GM21576 (cell line): ENCODE data around the gene ARHGEF7.
"Not testable (repeated sequence)": the region's sequence is repeated elsewhere in the genome, so short reads cannot be mapped to it uniquely, and the experiment has no call there.

Source experiments
- ATAC-seq: cut with Tn5 transposase; IDR thresholded peaks from one replicate; pipeline ENCODE4 v1.9.1; 2021; ENCODE audit warnings: mild to moderate bottlenecking, moderate library complexity; ENCODE audit not compliant: unreplicated experiment

The ARHGEF7 gene

GRCh38 chr13:111166882-111167675, 52.0 kb downstream of the ARHGEF7 start:
- ATAC-seq, result no peak

DNA sequence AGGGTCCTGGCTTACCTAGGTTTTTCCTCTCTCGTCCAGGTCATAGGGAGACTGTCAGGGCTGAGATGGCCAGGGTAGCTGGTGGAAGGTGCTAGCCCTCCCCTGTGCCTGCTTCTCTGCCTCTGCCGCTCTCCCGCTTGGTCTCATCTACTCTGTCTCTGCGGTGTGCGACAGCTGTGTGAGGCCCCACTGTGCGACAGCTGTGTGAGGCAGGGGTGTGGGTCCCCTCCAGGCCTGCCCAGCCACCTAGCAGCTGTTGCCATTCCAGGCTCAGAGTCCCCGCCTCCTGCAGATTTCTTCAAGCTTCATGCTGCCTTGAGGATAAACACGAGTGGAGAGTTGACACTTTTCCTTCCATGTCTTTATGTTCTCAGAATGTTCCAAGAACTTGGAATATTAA, 53.0 kb downstream of the ARHGEF7 start:
- ATAC-seq, result no peak

DNA sequence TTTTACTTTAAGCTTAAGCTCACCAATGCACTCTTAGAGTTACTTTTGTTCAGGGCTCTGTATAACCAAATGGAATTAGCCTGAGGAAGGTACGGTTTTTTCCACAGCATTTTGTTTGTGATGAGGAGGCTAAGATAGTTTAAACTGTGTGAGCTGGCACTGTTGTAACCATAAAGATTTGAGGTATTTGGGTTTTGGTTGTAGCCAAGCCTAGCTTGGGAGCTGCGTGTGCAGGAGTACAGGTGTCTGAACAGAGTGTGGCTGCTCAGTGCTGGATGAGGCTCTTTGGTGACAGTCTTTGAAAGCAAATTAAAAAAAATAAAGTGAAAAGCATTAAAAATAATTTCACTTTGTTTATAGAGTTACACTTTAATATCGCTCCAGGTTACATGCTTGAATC, 56.0 kb downstream of the ARHGEF7 start:
- no peak for ATAC-seq

DNA sequence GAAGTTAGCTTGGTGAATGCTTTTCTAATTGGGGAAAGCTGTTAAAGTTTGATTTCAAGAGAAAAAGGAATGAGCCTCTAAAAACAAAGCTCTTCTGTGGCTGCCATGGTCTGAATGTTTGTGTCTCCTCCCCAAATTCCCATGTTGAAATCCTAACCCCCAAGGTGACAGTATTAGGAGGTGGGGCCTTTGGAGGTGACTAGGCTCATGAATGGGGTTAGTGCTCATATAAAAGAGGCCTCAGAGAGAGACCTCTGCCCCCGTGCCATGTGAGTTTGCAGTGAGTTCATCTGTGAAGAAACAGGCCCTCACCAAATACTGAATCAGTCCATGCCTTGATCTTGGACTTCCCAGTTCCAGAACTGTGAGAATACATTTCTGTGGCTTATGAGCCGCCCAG, 56.5 kb downstream of the ARHGEF7 start:
- no peak for ATAC-seq

DNA sequence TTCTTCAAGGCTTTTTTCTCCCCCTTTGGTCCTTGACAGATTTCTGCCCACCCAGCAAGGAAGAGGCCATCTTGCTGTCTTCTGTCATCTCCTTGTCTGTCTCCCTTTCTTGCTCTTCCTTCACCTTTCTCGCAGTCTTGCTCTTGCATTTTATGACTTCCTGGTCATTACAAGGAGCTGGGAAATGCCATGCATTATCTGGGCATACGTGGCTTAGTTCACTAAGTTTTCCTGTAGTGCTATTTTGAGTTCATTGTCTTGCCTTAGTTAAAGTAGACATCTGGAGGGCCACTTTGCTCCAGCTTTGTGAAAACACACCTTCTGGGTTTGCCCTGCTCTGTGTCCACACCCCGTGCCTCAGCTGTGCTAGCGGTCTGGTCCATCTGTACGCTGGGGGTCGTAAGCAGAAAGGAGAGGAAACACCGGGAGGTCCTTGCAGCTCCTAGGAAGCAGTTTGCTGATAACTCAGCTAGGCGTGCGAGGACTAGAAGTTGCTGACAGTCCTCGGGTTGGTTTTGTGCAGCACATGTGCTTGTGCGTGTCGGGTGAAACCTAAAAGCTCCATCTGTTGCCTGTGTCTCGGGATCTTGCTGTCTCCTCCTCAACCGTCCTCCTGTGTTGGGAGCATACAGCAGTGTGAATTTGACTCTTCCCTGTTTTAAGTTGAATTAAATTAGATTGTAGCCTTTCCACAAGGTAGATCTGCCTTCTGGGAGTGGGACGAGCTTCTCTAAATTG, 59.4 kb downstream of the ARHGEF7 start:
- ATAC-seq, result no peak

GRCh38 chr13:111175372-111175771, 60.3 kb downstream of the ARHGEF7 start:
- ATAC-seq, result no peak

DNA sequence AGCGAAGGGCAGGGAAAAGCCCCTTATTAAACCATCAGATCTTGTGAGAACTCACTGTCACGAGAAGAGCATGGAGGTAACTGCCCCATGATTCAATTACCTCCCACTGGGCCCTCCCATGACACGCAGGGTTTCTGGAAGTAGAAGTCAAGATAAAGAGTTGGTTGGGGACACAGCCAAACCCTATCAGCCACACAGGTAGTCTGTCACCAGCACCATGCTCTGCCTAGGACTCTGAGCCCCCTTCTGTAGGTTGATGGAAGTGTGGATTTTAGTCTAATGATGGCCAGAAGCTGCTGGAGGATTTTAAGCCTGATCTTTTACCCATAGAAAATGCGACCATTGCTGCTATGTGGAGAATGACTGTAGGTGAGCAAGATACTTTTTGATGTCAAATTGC, 60.8 kb downstream of the ARHGEF7 start:
- no peak for ATAC-seq

DNA sequence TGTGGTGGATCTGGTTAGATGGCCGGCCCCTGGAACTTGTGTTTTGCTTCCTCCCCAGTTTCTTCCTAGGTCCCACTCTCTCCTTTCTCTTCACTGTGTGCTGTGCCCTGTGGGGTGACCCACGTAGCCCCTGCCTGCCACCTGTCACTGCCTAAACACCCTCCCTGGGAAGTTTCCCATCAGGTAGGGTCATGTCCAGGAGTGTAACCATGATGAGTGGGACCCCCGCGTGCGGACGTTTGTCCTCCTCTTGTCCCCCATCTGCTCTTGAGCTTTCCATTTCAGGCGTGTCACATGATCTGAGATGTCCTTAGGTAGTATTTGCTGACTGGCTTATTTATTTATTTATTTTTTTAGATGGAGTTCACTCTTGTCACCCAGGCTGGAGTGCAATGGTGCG, 61.3 kb downstream of the ARHGEF7 start:
- ATAC-seq, result no peak

DNA sequence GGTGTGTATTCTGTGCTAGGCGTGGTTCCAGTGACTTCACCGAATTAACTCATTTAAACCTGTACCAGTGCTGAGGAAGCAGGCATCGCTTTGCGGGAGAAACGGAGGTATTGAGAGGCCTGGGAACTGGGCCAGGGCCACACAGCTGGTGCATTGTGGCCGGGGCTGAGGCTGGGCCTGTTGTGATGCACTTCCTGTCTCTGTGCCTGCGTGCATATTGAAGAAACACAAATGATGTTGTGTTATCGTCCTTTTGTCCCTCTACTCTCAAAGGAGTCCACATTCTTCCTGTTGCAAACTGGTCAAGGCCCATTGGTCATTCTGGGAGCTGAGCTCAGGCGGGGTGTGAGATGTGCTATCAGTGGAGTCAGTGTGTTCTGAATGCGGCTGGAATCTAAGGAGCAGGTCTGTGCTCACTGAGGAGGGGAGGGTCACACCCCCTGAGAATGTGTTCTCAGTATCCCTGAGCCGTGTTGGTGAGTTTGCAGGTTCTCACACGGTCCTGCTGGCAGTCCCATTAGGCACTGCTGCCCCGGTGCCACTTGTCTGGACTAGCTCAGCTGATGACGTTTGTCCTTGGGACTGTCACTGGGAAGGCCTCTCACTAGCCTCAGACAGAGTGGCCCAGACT, 62.1 kb downstream of the ARHGEF7 start:
- peak; percentile 67 for ATAC-seq

GRCh38 chr13:111177921-111178320, 62.8 kb downstream of the ARHGEF7 start:
- no peak for ATAC-seq

DNA sequence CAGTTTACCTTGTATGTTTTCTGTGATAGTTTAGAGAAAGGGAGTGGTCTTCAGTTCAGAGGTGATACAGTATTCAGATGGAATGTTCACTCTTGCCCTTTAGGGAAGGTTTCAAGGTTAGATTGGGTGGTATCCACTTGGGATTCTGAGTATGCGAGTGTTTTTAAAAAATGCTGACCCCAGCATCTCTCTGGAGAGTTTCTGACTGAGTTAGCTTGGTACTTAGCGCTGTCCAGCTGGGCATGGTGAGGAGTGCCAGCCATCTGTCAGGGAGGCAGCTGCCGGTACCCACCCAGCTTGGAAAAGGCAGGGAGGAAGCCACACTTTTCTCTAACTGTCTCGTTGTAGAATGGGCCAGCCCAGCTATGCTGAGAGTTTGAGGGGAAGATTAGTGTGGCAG, 63.3 kb downstream of the ARHGEF7 start:
- no peak for ATAC-seq

DNA sequence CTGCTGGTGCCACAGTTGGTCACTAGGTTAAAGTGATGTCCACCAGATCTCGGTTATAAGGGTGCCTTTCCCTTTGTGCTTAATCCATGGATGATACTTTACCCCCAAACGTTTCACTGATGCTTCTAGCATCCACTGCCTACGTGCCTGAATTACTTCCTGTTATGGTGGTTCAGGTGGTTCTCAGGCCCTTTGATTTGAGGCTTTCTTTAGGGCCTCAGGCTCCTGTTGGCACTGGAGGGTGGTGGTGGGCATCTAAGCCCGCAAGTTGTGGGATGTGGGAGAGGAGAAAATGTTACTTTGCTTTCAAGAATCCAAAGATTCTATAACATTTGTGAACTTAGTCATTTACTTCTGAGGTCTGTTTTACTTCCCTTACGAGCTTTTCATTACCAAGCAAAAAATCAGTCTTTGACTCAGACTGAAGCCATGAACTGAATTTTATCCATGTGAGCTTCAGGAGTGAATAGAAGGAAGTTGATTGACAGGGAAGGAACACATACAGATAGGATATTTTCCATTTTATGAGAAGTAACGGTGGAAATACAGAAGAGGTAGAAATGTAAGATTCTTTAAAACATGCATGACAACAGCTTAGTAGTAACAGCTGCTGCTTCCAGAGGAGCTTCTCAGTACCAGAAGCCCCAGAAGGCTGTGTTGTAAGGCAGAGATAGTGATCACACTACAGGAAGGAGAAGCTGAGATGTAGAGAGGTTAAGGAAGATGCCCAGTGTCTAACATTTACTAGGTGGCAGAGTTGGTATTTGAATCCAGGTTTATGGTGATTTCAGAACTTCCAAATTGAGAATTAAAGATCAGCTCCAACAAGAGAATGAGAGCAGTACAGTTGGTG, 65.0 kb downstream of the ARHGEF7 start:
- no peak for ATAC-seq

GRCh38 chr13:111181977-111182376, 66.9 kb downstream of the ARHGEF7 start:
- no peak for ATAC-seq

- no peak for ATAC-seq
These were observed 68.1 kb downstream of the ARHGEF7 start for GRCh38 chr13:111183087-111183645.

GRCh38 chr13:111183959-111184358, 68.8 kb downstream of the ARHGEF7 start:
- ATAC-seq, result no peak

- ATAC-seq, result peak; percentile 89
These were observed 69.6 kb downstream of the ARHGEF7 start for GRCh38 chr13:111184458-111185401.

- ATAC-seq, result no peak
These were observed 71.3 kb downstream of the ARHGEF7 start for GRCh38 chr13:111186305-111186935.

- no peak for ATAC-seq
These were observed 72.9 kb downstream of the ARHGEF7 start for GRCh38 chr13:111187960-111188541.

- not testable (repeated sequence) for ATAC-seq
These were observed 74.0 kb downstream of the ARHGEF7 start for GRCh38 chr13:111189064-111189505.
